AG04450 (cell line): Measurements from ENCODE around the gene MVD. TPM values are rescaled to one million over a fixed set of nuclear protein-coding genes. Genes with fewer than 3 reads are reported as not detected.

Source experiments
- CTCF ChIA-PET: fragments of 300-600, 350-600 bp; formaldehyde crosslinking; extraction: SDS; loops from one replicate; lab custom pipeline; 2022; ENCODE audit warnings: antibody characterized with exemption, inconsistent platforms; lab: Charles Lee
- POLR2A ChIA-PET: fragments of 350-600 bp; formaldehyde crosslinking; extraction: SDS; loops from one replicate; lab custom pipeline; 2021; ENCODE audit warnings: antibody characterized with exemption, inconsistent platforms; lab: Yijun Ruan, JAX
- DNase-seq: peaks from one replicate; pipeline ENCODE4 v3.0.0-alpha.2; 2011; ENCODE audit warnings: low read depth, low spot score
- H3K27ac ChIP-seq: one replicate; pipeline ENCODE4 v1.5.1; 2012; ENCODE audit warnings: low read depth, low read length, control low read depth
- H3K27me3 ChIP-seq: one replicate; pipeline ENCODE4 v1.6.0; 2012; ENCODE audit warnings: low read length; ENCODE audit not compliant: control insufficient read depth, insufficient read depth
- H3K4me3 ChIP-seq: 2 replicates; pipeline ENCODE4 v1.5.1; 2011; ENCODE audit warnings: mild to moderate bottlenecking, low read depth, low read length, control low read depth
- H3K9me3 ChIP-seq: 2 replicates; pipeline ENCODE4 v1.5.1; 2012; ENCODE audit warnings: low read length; ENCODE audit not compliant: control insufficient read depth, insufficient read depth
- polyA plus RNA-seq: library from polyadenylated mRNA; depleted of rRNA; stranded (reverse); fragments of >200 nt; gene quantifications from 2 replicates; pipeline ENCODE4 v1.2.3, GENCODE V29; 2011
- TF ChIP-seq, protein P1 (sequence below): IDR thresholded peaks from 2 replicates; pipeline ENCODE4 v1.5.1; 2011; ENCODE audit warnings: low read depth, low read length, control low read depth, inconsistent platforms

The MVD gene
- polyA plus RNA-seq, 1 experiment: 9.1 TPM

DNA sequence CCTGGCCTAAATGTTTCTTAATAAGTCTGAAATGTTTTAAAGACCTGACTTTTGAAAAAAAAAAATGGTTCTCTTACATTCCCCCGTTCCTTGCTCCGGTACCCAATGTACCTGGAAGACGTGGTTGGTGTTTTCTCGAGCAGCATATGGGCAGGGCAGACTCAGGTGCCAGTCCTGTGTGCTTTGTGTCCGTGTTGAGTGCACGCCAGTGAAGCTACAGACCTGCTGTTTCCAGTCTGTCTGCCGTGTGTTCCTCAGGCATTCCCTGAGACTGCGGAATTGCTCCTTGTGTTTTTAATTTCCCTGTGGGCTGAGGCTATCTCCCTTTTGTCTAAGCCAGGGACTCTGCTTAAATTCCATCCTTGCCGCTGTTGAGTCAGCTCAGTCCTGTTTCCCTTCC is 36.2 kb downstream of the MVD start:
- H3K27me3 ChIP-seq: no peaks in the 10 kb centered on the region
- DNase-seq: no peak
- TF ChIP-seq, protein P1, sequence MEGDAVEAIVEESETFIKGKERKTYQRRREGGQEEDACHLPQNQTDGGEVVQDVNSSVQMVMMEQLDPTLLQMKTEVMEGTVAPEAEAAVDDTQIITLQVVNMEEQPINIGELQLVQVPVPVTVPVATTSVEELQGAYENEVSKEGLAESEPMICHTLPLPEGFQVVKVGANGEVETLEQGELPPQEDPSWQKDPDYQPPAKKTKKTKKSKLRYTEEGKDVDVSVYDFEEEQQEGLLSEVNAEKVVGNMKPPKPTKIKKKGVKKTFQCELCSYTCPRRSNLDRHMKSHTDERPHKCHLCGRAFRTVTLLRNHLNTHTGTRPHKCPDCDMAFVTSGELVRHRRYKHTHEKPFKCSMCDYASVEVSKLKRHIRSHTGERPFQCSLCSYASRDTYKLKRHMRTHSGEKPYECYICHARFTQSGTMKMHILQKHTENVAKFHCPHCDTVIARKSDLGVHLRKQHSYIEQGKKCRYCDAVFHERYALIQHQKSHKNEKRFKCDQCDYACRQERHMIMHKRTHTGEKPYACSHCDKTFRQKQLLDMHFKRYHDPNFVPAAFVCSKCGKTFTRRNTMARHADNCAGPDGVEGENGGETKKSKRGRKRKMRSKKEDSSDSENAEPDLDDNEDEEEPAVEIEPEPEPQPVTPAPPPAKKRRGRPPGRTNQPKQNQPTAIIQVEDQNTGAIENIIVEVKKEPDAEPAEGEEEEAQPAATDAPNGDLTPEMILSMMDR: no peak
- no peaks in the 10 kb centered on the region; the same call in 1 of the 2 replicates for H3K9me3 ChIP-seq
- no peak overlapping the region for H3K4me3 ChIP-seq
- H3K27ac ChIP-seq: no peak overlapping the region
- ChIA-PET CTCF (no interaction called here), POLR2A (no interaction called here)

DNA sequence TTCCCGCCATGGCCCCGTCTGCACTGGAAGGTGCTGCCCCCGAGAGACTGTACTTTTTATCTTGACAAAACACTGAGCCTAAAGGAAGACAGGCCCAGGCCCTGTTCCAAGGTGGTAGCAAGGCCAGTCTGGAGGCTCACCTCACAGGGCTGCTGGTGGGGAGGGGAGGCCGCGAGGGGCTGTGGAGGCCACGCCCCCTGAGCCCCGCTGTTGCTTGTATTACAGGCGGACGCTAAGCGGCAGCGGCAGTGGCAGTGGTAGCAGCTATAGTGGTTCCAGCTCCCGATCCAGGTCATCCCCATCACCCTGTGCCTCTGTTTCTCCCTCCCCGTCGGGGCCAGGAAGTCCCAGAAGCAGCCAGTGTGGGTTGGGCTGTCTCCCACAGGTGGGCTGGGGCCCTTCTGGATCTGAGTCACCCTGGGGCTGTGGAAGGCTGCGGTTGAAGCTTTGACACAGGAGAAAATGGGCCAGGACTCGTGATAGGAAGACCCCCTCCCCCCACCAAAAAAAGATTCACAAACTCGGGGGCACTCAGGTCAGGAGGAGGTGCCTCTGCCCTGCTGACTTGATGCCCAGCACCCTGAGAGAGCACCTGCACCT is 37.8 kb downstream of the MVD start:
- H3K9me3 ChIP-seq: no peaks in the 10 kb centered on the region; the same call in 1 of the 2 replicates
- H3K27ac ChIP-seq: no peak overlapping the region
- H3K27me3 ChIP-seq: no peaks in the 10 kb centered on the region
- no peak overlapping the region for H3K4me3 ChIP-seq
- POLR2A ChIA-PET: no interaction called here
- CTCF ChIA-PET: no interaction called here
- TF ChIP-seq, protein P1: no peak
- no peak for DNase-seq

DNA sequence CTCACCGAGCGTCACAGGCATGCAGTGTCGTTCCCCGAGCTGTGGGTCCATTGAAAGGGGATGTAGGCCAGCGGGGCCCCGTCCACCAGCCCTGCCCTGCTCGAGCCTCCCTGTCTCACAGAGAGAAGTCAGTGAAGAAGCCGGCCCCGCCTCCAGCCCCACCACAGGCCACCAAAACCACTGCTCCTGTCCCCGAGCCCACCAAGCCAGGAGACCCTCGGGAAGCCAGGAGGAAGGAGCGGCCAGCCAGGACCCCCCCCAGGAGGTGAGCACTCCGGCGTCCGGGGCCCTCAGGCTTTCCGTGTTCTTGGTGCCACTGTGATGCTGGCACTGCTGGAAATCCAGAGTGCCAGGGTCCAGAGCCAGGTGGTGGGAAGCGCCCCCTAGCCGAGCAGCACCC is 38.4 kb downstream of the MVD start:
- TF ChIP-seq, protein P1: no peak
- H3K27ac ChIP-seq: no peak overlapping the region
- no peak for DNase-seq
- H3K4me3 ChIP-seq: no peak overlapping the region
- ChIA-PET CTCF (no interaction called here), POLR2A (no interaction called here)
- no peaks in the 10 kb centered on the region for H3K27me3 ChIP-seq
- H3K9me3 ChIP-seq: no peaks in the 10 kb centered on the region; the same call in 1 of the 2 replicates

DNA sequence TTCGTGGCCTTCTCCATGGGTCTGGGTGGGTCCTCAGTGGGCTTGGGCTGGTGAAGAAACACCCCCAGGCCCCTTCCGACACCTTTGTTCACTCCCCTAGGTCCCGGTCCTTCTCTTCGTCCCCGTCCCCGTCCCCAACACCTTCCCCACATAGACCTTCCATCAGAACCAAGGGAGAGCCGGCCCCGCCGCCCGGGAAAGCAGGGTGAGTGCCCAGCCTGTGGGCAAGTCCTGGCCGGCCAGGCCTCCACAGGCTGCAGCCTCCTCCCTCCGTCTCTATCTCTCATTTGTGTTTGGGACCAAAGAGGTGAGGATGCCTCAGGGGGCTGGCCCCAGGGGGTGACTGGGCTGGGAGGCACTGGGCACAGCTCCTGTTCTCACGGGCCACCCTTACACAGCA is 39.0 kb downstream of the MVD start:
- Histone ChIP-seq H3K9me3 (no peaks in the 10 kb centered on the region; the same call in 1 of the 2 replicates), H3K27ac (no peak overlapping the region), H3K4me3 (no peak overlapping the region), H3K27me3 (no peaks in the 10 kb centered on the region)
- ChIA-PET POLR2A (no interaction called here), CTCF (no interaction called here)
- TF ChIP-seq, protein P1: no peak
- no peak for DNase-seq

DNA sequence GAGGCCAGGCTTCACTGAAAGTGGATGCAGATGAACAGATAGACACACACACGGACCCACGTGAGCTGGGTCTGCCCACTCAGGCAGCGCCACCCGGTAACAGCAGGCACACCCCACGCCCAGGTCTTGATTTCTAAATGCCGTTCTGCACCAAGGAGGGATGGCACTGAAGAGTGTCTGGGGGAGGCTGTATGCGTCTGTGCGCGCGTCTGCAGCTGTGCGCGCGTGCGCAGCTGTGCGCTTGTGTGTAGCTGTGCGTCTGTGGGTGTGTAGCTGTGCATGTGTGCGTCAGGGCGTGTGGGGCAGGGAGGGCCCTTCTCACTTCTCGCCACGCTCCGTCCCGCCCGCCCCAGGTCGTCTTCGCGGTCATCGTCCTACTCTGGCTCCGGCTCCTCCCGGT is 40.0 kb downstream of the MVD start:
- Histone ChIP-seq H3K27me3 (no peaks in the 10 kb centered on the region), H3K9me3 (no peaks in the 10 kb centered on the region; the same call in 1 of the 2 replicates), H3K4me3 (no peak overlapping the region), H3K27ac (no peak overlapping the region)
- ChIA-PET CTCF (no interaction called here), POLR2A (no interaction called here)
- TF ChIP-seq, protein P1: no peak
- no peak for DNase-seq
